GM12873 (cell line): ENCODE results near the gene CNPY1.

ENCODE experiments used
- CTCF ChIP-seq: IDR thresholded peaks from 2 replicates; pipeline ENCODE4 v1.5.1; 2012; ENCODE audit warnings: low read depth, mild to moderate bottlenecking, moderate library complexity, low read length, control low read depth; ENCODE audit not compliant: insufficient read depth; ENCODE audit errors: missing control alignments

Gene CNPY1

GRCh38 chr7:155557778-155558177 lies 11.4 kb upstream of the CNPY1 start:
- no peak for TF ChIP-seq CTCF

- no peak for TF ChIP-seq CTCF
Measured at GRCh38 chr7:155556763-155557162, 10.4 kb upstream of the CNPY1 start.

- no peak for TF ChIP-seq CTCF
Measured at GRCh38 chr7:155555116-155555695, 8.8 kb upstream of the CNPY1 start.

- no peak for TF ChIP-seq CTCF
Measured at GRCh38 chr7:155553871-155554270, 7.5 kb upstream of the CNPY1 start.

GRCh38 chr7:155551785-155552611 lies 5.6 kb upstream of the CNPY1 start:
- TF ChIP-seq CTCF, result no peak

- TF ChIP-seq CTCF, result no peak
Measured at GRCh38 chr7:155550916-155551315, 4.6 kb upstream of the CNPY1 start.

GRCh38 chr7:155549226-155549625 lies 2.9 kb upstream of the CNPY1 start:
- TF ChIP-seq CTCF, result no peak
